Activated CD4-positive, alpha-beta T cell treated with anti-CD3 and anti-CD28 coated beads for 1 hour (primary cell): Measurements from ENCODE around the gene IFI35.
"Not testable (repeated sequence)": the region's sequence is repeated elsewhere in the genome, so short reads cannot be mapped to it uniquely, and the experiment has no call there.

Experiments used
- DNase-seq: peaks from one replicate; pipeline ENCODE4 v3.0.0-alpha.2; 2020

Gene IFI35

DNA sequence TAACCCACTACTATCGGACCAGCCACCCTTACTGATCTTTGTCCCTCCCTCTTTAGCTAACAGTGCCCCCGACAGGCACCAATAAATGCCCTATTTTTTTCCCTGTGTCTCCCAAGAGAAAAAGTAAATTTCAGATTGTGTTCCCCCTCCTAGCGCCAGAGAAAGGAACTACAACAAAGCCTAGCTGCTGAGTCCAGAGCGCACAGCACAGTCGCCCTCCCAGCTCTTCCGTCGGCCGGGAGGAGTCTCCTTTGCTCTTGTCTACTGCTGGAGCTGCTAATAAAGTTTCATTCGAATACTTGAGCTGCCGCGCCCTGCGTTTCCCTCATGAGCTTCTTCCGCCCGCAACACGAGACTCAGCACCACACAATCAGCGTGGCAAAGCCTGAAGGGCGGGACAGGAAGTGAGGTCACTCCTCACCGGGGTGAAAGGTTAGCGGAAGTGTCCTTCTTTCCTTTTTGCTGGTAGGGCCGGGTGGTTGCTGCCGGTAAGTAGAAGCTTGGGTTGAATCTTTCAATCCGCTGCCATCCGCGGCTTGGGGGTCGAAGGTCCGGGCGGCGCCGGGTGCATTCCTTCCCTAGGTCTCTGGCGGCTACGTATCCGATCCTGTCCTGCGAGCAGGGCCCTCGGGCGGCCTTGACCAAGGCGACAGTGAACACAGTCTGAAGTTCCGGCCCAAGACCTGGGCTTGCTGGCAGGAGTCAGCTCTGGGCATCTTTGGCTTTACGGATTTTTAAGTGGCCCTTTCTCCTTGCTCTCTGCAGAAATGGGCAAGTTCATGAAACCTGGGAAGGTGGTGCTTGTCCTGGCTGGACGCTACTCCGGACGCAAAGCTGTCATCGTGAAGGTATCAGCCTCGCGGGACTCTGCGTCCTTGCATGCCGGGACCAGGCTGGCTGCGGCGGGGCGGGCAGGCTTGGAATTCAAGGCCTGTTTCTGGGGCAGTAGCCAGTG is 8.3 kb upstream of the IFI35 start, which contains the start of gene RPL27:
RPL27 (plus strand) TSS at position 436 of the 955 bp plus-strand sequence; CDS start at position 768, 332 bp downstream.
- DNase-seq = peak; percentile 96

- no peak for DNase-seq
Observed at GRCh38 chr17:42999003-42999525, 7.5 kb upstream of the IFI35 start.

GRCh38 chr17:43000894-43001293 is 5.7 kb upstream of the IFI35 start:
- not testable (repeated sequence) for DNase-seq

GRCh38 chr17:43003542-43004172 is 2.9 kb upstream of the IFI35 start:
- no peak for DNase-seq

DNA sequence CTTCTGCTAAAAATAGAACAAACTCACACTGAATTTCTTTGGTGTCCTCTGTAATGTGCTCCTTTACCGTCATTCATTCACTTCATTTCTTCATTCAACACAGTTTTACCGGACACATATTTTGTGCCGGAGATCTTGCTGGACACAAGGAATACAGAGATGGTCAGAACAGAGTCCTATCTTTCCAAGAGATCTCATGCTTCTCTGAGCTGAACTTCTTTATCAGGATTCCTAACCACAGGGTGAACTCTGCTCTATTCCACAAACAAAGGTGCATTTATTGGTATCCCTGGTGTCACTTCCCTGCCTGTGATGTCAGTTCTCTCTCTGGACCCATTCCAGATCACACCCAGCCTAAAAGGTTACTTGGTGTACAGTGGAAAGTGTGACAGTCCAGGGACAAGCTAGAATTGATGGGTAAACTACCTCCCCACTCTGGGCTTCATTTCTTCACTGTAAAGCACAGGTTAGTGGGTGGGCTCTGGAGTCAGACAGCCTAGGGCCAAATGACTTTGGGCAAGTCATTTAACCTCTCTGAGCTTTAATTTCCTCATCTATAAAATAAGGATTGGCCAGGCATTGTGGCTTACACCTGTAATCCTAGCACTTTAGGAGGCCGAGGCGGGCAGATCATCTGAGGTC is 4.2 kb downstream of the IFI35 start:
- DNase-seq = no peak

DNA sequence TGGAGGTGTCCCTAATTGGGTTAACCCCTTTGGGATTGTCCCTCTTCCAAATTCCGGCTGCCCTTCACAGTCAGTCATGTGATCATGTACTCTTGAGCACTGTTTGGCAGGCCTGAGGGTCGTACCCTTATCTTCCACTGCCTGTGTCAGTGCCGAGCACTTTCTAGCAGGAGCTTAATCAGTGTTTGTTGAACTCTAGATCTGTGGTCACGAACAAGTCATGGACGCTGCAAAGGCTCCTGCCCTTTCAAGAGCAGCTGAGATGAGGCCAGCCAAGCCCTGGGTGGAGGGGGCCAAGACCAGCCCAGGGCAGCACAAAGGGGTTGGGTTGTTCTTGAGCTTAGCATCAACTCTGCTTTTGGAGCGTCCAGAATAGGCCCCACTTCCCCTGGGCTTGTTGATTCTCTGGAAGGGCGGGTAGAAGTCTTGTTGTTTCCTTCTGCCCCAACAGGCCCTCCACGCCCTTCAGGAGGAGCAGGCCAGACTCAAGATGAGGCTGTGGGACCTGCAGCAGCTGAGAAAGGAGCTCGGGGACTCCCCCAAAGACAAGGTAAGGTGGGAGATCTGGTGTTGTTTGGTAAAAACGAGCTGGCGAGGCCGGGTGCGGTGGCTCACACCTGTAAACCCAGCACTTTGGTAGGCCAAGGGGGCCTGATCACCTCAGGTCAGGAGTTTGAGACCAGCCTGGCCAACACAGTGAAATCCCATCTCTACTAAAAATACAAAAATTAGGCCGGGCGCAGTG is 5.3 kb downstream of the IFI35 start:
- no peak for DNase-seq

DNA sequence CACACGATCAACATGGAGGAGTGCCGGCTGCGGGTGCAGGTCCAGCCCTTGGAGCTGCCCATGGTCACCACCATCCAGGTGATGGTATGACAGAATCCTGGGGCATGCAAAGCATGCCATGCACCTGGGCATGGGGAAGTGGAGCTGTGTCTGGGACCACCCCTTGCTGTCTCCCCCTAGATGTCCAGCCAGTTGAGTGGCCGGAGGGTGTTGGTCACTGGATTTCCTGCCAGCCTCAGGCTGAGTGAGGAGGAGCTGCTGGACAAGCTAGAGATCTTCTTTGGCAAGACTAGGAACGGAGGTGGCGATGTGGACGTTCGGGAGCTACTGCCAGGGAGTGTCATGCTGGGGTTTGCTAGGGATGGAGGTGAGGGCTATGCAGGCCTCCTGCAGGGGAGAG is 6.7 kb downstream of the IFI35 start:
- DNase-seq = no peak

DNA sequence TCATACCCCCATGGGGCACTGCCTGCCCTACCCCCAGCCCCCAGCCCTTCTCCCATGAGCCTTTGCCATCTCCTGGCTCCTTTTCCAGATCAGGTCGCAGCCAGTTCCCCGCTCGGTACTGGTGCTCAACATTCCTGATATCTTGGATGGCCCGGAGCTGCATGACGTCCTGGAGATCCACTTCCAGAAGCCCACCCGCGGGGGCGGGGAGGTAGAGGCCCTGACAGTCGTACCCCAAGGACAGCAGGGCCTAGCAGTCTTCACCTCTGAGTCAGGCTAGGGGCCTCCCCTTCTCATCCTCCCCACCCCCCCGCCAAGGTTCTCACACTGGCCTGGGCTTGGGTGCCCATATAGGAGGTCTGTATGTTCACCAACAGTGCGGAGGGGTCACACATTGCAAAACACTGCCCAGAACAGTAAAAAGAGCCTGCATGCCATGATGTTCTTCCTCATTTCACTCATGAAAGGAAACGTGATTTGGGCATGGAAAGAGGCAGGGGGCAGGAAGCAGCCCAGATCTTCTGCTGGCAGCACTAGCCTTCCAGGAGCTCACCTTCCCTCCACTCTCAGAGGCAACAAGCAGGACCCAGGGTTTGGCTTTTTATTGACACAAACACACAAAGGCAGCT is 7.5 kb downstream of the IFI35 start:
- no peak for DNase-seq

- DNase-seq = no peak
Observed at GRCh38 chr17:43014649-43015542, 8.3 kb downstream of the IFI35 start.

- no peak for DNase-seq
Observed at GRCh38 chr17:43015579-43015978, 9.0 kb downstream of the IFI35 start.

- DNase-seq = no peak
Observed at GRCh38 chr17:43016216-43016615, 9.6 kb downstream of the IFI35 start.

GRCh38 chr17:43018008-43018853 is 11.6 kb downstream of the IFI35 start:
- DNase-seq = no peak

DNA sequence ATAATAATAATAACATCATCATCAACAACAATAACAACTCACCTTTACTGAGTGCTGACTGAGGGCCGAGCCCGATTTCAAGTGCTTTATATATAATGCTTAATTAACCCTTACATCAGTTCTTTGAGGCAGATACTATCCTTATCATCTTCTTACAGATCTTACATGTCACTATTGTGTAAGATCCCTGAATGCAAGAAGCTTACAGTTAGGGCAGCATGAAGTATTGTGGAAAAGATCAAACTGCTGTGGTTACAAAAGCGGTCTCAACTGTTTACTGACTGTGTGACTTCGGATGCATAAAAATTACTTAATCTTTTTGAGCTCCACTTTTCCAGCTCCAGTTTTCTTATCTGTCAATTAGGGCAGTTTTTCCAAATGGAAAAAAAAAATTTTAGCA is 12.3 kb downstream of the IFI35 start:
- no peak for DNase-seq

DNA sequence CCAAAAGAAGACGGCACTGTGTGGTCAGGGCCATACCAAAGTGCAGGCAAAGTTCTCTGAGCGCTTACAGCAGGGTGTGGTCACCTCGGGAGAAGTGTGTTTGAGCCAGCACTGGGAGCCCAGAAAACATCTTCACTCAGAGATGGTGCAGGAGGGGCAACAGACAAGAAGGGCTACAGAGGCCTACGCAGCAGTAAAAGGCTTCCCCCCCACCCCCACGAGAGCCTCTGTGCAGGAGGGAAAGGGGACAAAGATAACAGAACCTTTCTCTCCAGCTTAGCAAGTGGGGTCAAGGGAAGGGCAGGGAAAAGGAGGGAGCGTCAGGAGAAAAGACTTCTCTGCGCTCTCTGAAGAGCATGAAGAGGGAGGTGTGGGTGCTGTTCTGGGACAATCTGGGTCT is 12.8 kb downstream of the IFI35 start:
- DNase-seq = no peak

GRCh38 chr17:43020030-43020621 is 13.5 kb downstream of the IFI35 start:
- DNase-seq = no peak

DNA sequence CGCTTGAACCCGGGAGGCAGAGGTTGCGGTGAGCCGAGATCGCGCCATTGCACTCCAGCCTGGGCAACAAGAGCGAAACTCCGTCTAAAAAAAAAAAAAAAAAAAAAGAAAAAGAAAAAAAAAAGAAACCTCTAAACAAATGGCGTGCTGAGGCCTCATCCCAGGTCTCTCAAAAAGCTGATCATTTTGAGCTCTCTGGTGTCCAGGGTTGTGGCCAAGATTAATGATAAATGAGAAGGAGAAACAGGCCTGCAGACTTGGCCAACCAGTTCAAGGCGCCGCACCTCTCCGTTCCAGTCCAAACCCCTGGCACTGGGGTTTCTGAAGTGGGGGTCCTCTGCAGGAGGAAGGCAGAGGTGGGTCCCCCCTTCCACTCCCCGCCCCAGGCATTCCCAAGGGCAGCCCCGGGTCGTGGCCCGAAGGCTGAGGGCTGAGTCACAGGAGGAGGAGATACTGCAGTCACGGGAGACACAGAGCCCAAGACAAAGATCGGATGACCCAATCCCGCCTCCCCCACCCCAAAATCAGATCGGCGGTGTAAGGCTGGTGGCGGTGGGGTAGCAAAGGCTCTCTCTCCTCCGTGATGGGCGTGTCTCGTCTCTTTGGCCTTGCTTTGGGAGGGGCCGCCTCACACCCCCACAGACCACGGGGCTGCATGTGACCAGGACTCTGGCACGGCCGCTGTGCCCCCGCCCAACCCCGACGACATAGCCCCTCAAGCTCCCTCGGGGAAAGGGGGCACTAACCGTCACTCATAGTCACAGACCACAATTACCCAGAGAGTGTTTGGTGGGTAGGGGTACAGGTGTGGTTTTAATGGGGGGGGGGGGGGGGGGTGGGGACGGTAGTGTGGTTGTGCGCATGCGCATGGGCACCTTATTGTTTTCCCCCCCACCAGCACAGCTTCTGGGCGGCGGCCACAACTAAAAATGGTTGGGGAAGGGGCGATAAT is 14.5 kb downstream of the IFI35 start:
- no peak for DNase-seq

- DNase-seq = peak; percentile 50
Observed at GRCh38 chr17:43021741-43022512, 15.3 kb downstream of the IFI35 start, which contains the start of gene VAT1. TSS of gene VAT1 (minus strand) at chr17:43022385. CDS start at chr17:43022322, 63 bp downstream.
